HG03139 (cell line): ENCODE results near the gene DENND4B.
"Not testable (repeated sequence)": the region's sequence is repeated elsewhere in the genome, so short reads cannot be mapped to it uniquely, and the experiment has no call there.

Experiments
- ATAC-seq: cut with Tn5 transposase; IDR thresholded peaks from one replicate; pipeline ENCODE4 v1.9.1; 2021; ENCODE audit not compliant: unreplicated experiment

The DENND4B gene

DNA sequence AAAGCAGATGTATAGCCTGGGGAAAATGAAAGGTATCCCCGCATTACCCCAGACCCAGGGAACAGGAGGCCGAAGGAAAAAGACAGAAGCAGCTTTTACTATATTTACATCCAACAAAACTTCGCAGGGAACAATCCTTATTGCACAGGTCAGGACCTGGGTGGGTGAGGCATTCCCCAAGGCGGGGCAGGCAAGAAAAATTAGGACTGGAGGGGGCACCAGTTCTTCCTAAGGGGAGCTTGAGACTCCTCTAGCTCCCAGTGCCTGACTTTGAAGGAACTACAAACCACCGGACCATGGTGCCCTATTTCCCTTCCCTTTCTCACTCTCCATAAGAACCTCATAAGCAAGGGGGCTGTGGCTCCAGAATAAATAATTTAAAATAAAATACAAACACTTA lies 17.1 kb downstream of the DENND4B start:
- ATAC-seq, result no peak

- no peak for ATAC-seq
Measured at GRCh38 chr1:153928791-153929341, 17.7 kb downstream of the DENND4B start.

DNA sequence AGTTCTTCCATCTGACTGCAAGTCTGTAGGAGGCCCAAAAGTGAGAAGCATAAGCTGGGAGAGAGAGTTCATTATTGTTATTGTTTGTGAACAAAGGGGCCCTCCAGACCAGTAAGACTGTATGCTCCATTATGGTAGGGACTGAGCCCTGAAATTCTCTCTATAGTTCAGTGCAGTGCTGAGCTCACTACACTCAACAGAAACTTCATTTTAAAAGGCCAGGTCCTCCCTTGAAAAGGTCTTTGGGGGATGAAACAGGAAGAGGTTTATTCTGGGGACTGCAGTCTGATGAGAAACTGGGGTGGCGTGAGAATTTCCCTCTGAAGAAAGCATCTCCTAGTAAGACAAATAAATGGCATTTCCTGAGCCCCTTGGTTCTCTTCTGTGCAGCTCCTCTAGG lies 18.3 kb downstream of the DENND4B start:
- no peak for ATAC-seq

DNA sequence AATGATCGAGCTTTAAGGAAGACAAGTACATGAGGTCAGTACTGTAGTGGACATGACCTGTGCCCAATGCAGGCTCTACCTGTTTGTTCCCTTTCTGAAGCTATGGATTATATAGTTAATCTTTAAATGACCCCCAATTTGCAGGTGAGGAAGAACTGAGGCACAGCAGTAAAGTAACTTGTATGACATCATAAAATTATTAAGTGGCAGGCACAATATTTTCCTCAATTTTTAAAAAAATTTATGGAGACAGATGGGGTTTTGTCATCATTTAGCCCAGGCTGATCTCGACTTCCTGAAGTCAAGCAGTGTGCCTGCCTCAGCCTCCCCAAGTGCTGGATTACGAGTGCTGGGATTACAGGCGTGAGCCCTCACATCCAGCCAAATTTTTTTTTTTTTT lies 20.1 kb downstream of the DENND4B start:
- ATAC-seq, result no peak

DNA sequence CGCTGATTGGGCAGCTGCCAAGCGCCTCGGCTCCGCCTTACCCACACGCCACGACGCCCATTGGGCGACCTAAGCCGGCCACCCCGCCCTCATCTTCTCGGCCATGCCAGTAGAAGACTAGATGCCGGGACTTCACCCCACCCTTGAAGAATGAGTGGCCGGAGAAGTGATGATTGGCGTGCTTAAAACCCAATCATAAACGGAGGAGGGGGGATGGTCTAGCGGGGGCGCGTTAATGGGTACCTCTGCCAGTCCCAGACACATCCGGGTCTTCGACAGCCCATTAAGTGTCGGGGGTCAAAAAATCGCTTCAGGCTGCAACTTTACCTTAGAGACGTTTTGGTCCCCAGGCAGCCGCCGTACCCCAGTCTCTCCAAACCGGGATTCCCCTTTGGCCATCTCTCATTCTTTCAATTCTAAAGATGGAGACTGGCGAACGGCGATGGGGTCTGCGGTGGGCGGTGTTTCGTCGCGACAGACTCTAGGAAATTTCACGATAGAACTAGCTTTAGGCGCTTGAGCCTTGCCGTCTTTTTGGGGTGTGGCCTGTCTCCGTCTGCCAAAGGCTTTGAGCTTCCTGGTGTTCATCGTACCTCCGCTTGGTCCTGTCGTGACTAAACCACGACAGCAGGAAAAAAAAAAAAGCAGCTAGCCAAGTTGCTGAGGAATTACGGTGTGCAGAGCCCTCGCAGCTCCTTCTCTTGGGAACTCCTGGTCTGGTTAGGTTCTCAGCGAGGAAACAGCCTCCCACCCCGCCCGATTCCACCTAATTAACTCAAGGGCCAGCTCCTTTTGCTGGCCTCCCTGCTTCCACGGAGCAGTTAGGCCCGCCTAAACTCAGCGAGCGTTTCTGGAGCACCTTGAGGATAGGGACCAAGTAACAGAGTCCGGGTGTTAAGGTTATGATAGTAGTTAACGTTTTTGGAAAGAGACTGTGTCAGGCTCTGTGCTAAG lies 23.3 kb downstream of the DENND4B start, which contains the start of gene GATAD2B:
Gene GATAD2B (minus strand): TSS at position 1 of the 954 bp plus-strand sequence. CDS start 94,625 bp downstream, outside the sequence.
- peak; percentile 88 for ATAC-seq

GRCh38 chr1:153922076-153922971 lies 24.2 kb downstream of the DENND4B start:
- ATAC-seq, result peak; percentile 18

GRCh38 chr1:153921803-153922075 lies 24.8 kb downstream of the DENND4B start:
- no peak for ATAC-seq

GRCh38 chr1:153921080-153921802 lies 25.3 kb downstream of the DENND4B start:
- no peak for ATAC-seq

- ATAC-seq, result no peak
Measured at GRCh38 chr1:153919876-153920852, 26.4 kb downstream of the DENND4B start.

DNA sequence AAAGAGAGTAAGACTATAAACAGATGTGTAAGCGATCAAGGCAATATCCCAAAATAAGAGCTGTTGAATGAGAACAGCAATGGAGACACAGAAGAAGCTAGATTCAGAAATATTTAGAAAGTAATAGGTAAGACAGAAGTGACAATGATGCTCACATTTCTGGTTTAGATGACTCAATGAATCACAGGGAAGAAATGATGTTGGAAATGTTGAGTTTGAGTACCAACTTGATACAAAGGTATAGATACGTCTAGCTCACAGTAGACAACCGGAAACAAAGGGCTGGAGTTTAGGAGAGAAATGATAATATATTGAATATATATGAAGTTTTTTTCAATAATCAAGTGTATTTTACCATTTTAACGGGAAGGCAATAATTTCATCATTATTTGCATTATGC lies 30.2 kb downstream of the DENND4B start:
- ATAC-seq, result no peak

DNA sequence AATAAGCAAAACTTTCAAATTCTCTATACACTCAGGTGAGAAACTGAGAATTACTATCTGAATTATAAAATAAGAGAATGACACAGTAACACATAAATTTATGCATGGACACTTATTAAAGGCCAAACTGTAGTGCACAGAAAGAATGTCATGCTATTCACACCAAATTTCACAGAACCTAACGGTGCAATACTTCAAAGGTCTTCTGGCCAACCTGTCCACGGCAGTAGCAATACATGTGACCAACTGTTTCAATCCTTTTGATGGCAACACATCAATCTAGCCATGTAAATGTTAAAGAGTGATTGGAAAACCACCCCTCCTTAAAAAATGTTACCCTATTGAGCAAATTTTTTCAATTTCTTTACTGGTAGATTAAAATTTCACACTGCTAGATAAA lies 34.2 kb downstream of the DENND4B start:
- ATAC-seq, result no peak

DNA sequence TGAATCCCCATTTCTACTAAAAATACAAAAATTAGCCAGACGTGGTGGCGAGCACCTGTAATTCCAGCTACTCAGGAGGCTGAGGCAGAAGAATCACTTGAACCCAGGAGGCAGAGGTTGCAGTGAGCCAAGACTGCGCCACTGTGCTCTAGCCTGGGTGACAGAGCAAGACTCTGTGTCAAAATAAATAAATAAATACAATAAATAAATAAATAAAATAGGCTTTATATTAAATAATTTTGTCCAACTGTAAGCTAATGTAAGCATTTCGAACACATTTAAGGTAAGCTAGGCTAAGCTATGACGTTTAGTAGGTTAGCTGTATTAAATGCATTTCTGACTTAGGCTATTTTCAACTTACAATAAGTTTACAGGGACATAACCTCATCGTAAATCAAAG lies 36.0 kb downstream of the DENND4B start:
- ATAC-seq, result not testable (repeated sequence)

GRCh38 chr1:153908071-153908470 lies 38.4 kb downstream of the DENND4B start:
- ATAC-seq, result no peak

- ATAC-seq, result no peak
Measured at GRCh38 chr1:153907134-153907533, 39.4 kb downstream of the DENND4B start.

DNA sequence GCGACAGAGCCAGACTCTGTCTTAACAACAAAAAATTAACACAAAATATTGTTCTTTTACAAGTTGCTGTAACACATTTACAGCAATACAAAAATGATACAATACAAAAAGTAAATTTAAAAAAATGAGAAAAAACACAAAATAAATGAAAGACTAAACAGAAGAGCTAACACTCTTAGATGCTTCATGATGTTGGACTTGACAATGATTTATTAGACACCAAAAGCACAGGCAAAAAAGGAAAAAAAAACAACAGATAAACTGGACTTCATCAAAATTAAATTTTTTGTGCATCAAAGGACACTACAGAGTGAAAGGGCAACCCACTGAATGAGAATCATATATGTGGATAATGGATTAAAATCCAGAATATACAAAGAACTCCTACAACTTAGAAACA lies 40.1 kb downstream of the DENND4B start:
- no peak for ATAC-seq

GRCh38 chr1:153905908-153906307 lies 40.6 kb downstream of the DENND4B start:
- not testable (repeated sequence) for ATAC-seq

DNA sequence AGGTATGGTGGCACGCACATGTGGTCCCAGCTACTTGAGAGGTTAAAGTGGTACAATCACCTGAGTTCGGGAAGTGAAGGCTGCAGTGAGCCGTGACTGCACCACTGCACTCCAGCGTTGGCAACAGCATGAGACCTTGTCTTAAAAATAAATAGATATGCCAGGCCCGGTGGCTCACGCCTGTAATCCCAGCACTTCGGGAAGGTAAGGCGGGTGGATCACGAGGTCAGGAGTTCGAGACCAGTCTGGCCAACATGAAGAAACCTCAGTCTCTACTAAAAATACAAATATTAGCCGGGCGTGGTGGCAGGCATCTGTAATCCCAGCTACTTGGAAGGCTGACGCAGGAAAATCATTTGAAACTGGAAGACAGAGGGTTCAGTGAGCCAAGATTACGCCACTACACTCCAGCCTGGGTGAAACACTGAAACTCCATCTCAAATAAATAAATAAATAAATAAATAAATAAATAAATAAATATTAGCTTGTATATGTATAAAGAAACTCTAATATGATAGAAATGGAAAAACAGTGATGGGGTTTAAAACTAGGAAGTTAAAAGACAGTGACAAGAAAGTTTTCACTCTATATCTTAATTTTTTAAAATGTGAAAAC lies 42.6 kb downstream of the DENND4B start:
- ATAC-seq, result no peak

GRCh38 chr1:153899509-153899908 lies 47.0 kb downstream of the DENND4B start:
- ATAC-seq, result no peak

- ATAC-seq, result not testable (repeated sequence)
Measured at GRCh38 chr1:153895866-153896265, 50.7 kb downstream of the DENND4B start.
